ENCODE measurements around the gene C10orf71. TPM values are rescaled to one million over a fixed set of nuclear protein-coding genes. Genes with fewer than 3 reads are reported as not detected.

Gene C10orf71
- total RNA-seq, 1 donor, result not detected

GRCh38 chr10:49295297-49295696 is 3.7 kb upstream of the C10orf71 start:
- H3K27me3 ChIP-seq (ENCODE audit: insufficient read depth, low read length), result no peaks in the 10 kb centered on the region
- no peaks in the 10 kb centered on the region for H3K9me3 ChIP-seq (ENCODE audit: low read depth, low read length)
- no peak overlapping the region for H3K4me3 ChIP-seq (ENCODE audit: low read length)
- H3K4me1 ChIP-seq (ENCODE audit: insufficient read depth, low read length), result peaks cover 4% of the 10 kb centered on the region

- Histone ChIP-seq H3K4me1 (ENCODE audit: insufficient read depth, low read length) (peaks cover 4% of the 10 kb centered on the region), H3K4me3 (ENCODE audit: low read length) (no peak overlapping the region), H3K9me3 (ENCODE audit: low read depth, low read length) (no peaks in the 10 kb centered on the region), H3K27me3 (ENCODE audit: insufficient read depth, low read length) (no peaks in the 10 kb centered on the region)
Observed at GRCh38 chr10:49296382-49296781, 2.6 kb upstream of the C10orf71 start.

DNA sequence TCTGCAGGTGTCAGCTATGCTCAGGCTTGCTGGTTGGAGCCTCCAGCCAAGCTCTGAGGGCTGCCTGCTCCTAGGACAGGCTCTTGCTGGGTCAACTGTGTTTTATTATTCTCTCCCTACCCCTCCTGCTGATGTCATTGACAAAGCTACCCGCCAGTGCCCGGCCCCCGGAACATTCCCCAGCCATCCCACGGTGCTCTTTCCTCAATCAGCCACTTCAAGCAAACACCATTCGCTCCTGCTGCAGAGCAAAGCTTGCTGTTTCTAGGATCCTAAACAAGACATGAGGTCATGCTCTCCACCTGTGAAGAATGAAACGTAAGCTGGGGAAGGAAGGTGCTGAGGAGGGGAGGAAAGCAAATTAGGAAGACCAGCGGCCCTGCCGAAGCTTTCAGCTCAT is 2.1 kb upstream of the C10orf71 start:
- Histone ChIP-seq H3K4me3 (ENCODE audit: low read length) (no peak overlapping the region), H3K9me3 (ENCODE audit: low read depth, low read length) (no peaks in the 10 kb centered on the region), H3K27me3 (ENCODE audit: insufficient read depth, low read length) (no peaks in the 10 kb centered on the region), H3K4me1 (ENCODE audit: insufficient read depth, low read length) (peaks cover 4% of the 10 kb centered on the region)

DNA sequence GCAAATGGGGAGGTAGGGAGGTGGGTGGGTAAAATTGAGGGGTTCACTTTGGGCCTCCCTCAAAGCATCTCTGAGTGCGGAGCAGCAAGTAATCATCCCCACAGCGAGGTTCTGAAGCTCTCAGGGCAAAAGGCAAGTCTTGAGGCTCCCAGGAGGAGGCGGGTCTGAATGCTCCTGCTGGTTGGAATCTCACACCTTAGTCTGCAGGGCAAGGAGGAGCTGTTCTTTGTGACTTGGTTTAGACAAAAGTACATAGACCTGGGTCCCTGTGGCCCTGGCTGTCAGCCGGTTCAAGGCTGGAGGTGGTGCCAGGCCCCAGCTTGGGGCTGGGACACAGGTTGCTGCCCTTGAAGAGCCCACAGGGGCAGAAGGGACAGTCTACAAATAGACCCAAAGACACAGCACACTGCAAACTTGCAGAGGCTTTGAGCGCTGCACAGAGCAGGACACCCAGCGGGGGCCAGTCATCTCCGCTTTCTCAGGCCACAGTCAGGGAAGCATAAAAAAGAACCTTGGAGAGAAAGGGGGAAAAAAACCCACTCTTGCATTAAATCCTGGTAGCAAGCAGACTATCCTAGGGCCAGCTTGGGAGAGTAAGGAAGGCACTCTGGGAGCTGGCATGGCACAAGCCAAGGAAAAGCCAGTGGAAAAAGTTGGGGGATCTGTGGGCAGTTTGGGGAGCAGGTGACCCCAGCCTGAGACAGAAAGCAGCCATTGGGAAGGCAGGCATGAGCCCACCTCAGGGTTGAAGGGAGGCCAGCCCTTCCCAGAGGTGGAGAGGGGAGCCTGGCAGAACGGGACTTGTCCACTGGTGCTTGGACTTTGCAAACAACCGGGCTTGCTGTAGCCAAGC is 926 bp upstream of the C10orf71 start:
- Histone ChIP-seq H3K4me1 (ENCODE audit: insufficient read depth, low read length) (peaks cover 4% of the 10 kb centered on the region), H3K4me3 (ENCODE audit: low read length) (no peak overlapping the region), H3K27me3 (ENCODE audit: insufficient read depth, low read length) (no peaks in the 10 kb centered on the region), H3K9me3 (ENCODE audit: low read depth, low read length) (no peaks in the 10 kb centered on the region)

GRCh38 chr10:49298671-49298982 is 343 bp upstream of the C10orf71 start:
- H3K27me3 ChIP-seq (ENCODE audit: insufficient read depth, low read length), result no peaks in the 10 kb centered on the region
- H3K4me1 ChIP-seq (ENCODE audit: insufficient read depth, low read length), result peaks cover 4% of the 10 kb centered on the region
- H3K4me3 ChIP-seq (ENCODE audit: low read length), result no peak overlapping the region
- H3K9me3 ChIP-seq (ENCODE audit: low read depth, low read length), result no peaks in the 10 kb centered on the region

- H3K4me3 ChIP-seq (ENCODE audit: low read length), result no peak overlapping the region
- H3K4me1 ChIP-seq (ENCODE audit: insufficient read depth, low read length), result peaks cover 4% of the 10 kb centered on the region
- H3K27me3 ChIP-seq (ENCODE audit: insufficient read depth, low read length), result no peaks in the 10 kb centered on the region
- H3K9me3 ChIP-seq (ENCODE audit: low read depth, low read length), result no peaks in the 10 kb centered on the region
Observed at GRCh38 chr10:49299816-49300139, 808 bp downstream of the C10orf71 start.

DNA sequence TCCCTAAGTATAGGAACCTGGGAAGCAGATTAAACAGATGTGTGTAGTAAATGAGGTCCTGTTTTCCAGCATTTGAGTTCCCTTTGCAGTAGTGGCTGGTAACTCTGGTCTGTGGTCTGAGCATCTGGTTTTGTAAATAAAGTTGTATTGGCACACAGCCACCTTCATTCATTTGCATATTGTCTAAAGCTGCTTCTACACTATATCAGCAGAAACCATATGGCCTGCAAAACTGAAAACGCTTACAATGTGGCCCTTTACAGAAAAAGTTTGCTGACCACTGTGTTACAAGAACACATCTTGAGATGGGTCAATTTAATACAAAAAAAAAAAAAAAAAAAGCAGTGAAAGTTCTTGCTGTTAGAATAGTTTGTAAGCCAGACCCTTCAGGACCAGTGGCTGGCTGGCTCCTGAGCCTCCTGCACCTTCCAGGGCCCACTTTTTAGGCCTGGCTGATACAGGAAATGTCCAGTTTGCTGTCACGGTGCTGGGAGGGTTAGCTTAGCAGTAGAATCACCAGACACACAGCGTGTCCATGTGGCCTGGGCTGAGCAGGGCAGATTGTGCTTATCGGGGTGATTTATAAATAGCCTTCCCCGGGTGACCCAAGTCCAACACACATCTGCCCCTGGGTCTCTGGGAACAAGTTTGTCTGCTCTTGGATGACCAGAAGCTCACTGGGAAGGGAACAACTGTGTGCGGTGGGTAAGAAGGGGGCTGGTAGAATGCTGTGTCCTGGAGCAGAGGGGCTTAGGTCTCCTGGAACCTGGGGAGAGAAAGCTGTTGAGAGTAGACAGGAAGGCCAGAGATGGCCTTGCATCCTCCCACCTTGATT is 1.4 kb downstream of the C10orf71 start:
- Histone ChIP-seq H3K4me3 (ENCODE audit: low read length) (no peak overlapping the region), H3K9me3 (ENCODE audit: low read depth, low read length) (no peaks in the 10 kb centered on the region), H3K27me3 (ENCODE audit: insufficient read depth, low read length) (no peaks in the 10 kb centered on the region), H3K4me1 (ENCODE audit: insufficient read depth, low read length) (peaks cover 4% of the 10 kb centered on the region)

DNA sequence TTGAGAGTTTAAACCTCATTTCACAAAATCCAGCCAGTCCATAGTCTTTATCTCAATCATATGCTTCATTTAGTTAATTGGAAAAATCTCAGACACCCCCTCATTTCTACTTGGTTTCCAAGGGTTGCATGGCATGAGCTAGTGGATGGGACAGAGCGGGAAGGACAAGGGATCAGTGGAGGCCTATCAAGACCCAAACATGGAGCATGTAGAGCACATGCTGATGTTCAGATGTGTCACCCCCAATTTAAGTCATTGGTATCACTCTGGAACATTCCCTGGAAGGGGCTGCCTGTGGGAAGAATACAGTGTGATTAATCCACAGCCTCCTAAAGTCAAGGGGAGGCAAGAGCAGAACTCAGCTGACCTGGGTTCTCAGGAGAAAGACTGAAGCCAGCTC is 2.3 kb downstream of the C10orf71 start:
- Histone ChIP-seq H3K27me3 (ENCODE audit: insufficient read depth, low read length) (no peaks in the 10 kb centered on the region), H3K9me3 (ENCODE audit: low read depth, low read length) (no peaks in the 10 kb centered on the region), H3K4me3 (ENCODE audit: low read length) (no peak overlapping the region), H3K4me1 (ENCODE audit: insufficient read depth, low read length) (peaks cover 4% of the 10 kb centered on the region)

DNA sequence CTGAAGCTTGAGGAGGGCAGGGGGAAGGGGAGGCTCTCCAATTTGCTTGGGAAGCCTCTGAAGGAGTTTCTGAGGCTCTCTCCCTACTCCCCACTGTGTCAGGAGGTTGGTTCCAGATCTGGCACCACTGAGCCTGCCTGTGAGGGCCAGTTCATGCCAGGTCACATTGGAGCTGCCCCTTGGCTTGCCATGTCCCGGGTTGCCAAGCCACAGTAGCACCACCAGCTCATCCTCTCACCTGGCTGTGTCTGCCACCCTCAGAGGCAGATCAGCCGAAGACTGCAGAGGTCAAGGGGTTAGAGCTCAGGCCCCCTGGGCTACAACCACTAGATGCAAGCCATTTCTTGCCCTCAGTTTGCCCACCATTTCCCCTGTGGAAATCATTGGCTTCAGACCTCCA is 3.1 kb downstream of the C10orf71 start:
- no peak overlapping the region for H3K4me3 ChIP-seq (ENCODE audit: low read length)
- no peaks in the 10 kb centered on the region for H3K9me3 ChIP-seq (ENCODE audit: low read depth, low read length)
- H3K4me1 ChIP-seq (ENCODE audit: insufficient read depth, low read length), result peaks cover 4% of the 10 kb centered on the region
- H3K27me3 ChIP-seq (ENCODE audit: insufficient read depth, low read length), result no peaks in the 10 kb centered on the region

- peaks cover 4% of the 10 kb centered on the region for H3K4me1 ChIP-seq (ENCODE audit: insufficient read depth, low read length)
- no peak overlapping the region for H3K4me3 ChIP-seq (ENCODE audit: low read length)
- no peaks in the 10 kb centered on the region for H3K27me3 ChIP-seq (ENCODE audit: insufficient read depth, low read length)
- H3K9me3 ChIP-seq (ENCODE audit: low read depth, low read length), result no peaks in the 10 kb centered on the region
Observed at GRCh38 chr10:49303711-49304110, 4.7 kb downstream of the C10orf71 start.

DNA sequence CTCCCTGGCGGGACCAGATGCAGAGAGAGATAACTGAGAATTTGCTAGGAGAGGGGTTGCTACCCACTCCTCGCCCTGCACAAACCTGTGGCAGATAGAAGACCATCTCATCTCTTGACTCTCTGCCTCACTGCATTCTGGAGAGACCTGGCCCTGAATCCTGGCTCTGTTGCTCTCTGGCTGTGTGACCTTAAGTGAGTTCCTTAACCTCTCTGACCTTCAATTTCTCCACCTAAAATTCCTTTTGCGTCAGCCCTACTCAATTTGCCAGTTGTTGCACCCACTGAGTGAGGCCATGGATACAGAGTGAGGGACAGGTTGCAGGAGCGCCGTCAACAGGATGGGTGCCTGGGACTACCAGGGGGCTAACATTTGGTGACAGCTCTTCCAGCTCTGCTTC is 5.2 kb downstream of the C10orf71 start:
- no peaks in the 10 kb centered on the region for H3K27me3 ChIP-seq (ENCODE audit: insufficient read depth, low read length)
- peaks cover 7% of the 10 kb centered on the region for H3K4me1 ChIP-seq (ENCODE audit: insufficient read depth, low read length)
- no peak overlapping the region for H3K4me3 ChIP-seq (ENCODE audit: low read length)

DNA sequence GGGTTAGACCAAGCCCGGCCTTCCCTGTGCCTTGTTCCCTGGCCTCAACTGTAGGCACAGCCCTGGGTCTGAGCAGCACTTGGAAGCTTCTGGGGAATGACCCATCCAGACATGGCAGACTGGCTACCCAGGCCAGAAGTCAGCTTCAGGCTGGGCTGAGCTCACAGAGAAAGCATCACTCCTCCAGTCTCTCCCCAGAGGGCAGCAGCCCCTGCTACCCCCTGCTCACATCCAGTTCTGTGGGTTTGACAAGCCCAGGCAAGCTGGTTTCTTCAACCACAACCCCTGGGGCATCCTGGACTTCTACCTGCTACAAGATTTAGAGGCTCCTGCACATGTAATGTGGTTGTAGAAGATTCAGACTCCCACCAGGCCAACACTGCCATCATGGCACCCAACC is 9.0 kb downstream of the C10orf71 start:
- Histone ChIP-seq H3K27me3 (ENCODE audit: insufficient read depth, low read length) (no peaks in the 10 kb centered on the region), H3K4me3 (ENCODE audit: low read length) (no peak overlapping the region), H3K9me3 (ENCODE audit: low read depth, low read length) (no peaks in the 10 kb centered on the region), H3K4me1 (ENCODE audit: insufficient read depth, low read length) (peaks cover 38% of the 10 kb centered on the region)

More for the DNA sequence above, 5.2 kb downstream of the C10orf71 start:
- no peaks in the 10 kb centered on the region for H3K9me3 ChIP-seq (ENCODE audit: low read depth, low read length)

DNA sequence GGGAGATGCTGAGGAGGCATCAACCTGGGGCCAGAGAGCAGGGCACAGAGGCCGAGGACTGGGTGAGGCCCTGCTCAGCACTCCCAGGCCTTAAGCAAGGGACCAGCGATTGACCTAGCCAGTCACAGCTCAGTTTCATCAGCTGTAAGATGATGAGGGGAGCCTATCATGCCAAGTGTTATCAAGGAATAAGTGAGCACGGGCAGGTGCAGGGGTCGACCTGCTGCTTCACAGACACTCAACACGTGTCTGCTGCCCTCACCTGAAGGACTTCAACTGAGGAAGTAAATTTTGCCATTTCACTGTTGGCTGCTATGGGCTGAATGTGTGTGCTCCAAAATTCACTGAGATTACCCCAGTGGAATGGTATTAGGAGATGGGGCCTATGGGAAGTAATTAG is 9.9 kb downstream of the C10orf71 start:
- no peak overlapping the region for H3K4me3 ChIP-seq (ENCODE audit: low read length)
- H3K4me1 ChIP-seq (ENCODE audit: insufficient read depth, low read length), result peaks cover 38% of the 10 kb centered on the region
- H3K27me3 ChIP-seq (ENCODE audit: insufficient read depth, low read length), result no peaks in the 10 kb centered on the region
- no peaks in the 10 kb centered on the region for H3K9me3 ChIP-seq (ENCODE audit: low read depth, low read length)

DNA sequence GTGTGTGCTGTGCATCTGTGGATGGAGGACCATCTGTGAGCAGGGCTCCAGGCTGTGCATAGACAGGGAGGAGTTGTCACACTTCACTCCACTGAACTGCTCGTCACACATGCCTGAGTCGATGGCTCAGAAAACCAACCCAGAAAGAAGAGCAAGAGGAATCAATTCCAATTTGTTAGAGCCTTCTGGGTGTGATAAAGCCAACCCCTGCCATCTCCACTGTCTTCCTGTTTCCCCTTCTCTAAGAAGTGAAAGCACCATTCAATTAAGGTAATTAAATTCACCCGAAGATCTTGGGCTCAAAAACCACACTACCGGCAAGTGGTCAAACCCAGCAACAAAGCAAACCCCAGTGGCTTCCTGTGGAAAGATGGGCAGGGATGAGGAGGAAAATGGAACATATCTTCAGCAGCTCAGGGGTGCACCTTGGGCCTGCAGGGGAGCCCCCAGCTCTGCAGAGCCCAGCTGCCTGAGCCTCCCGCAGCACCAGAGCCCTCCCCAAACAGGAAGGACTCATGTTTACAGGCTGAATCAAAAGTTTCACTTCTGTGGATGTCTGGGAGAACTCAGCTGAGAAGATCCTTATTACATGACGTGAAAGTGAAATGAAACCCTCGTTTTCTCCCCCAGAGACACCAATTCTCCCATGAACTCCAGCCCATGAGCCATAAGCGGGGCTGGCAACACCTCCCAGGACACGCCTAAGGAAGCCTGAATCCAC is 10.9 kb downstream of the C10orf71 start:
- H3K27me3 ChIP-seq (ENCODE audit: insufficient read depth, low read length), result no peaks in the 10 kb centered on the region
- H3K4me3 ChIP-seq (ENCODE audit: low read length), result no peak overlapping the region

GRCh38 chr10:49310460-49310859 is 11.5 kb downstream of the C10orf71 start:
- peaks cover 38% of the 10 kb centered on the region for H3K4me1 ChIP-seq (ENCODE audit: insufficient read depth, low read length)
- no peak overlapping the region for H3K4me3 ChIP-seq (ENCODE audit: low read length)
- H3K27me3 ChIP-seq (ENCODE audit: insufficient read depth, low read length), result no peaks in the 10 kb centered on the region
- H3K9me3 ChIP-seq (ENCODE audit: low read depth, low read length), result no peaks in the 10 kb centered on the region

More for the DNA sequence above, 10.9 kb downstream of the C10orf71 start:
- Histone ChIP-seq H3K9me3 (ENCODE audit: low read depth, low read length) (no peaks in the 10 kb centered on the region), H3K4me1 (ENCODE audit: insufficient read depth, low read length) (peaks cover 38% of the 10 kb centered on the region)

All from mononuclear cell (primary cell).